Loucy (cell line): ENCODE data around the gene IGF2BP2.

Experiments
- CTCF ChIP-seq: fragments of 200-600 bp; sonication (generic); conservative IDR thresholded peaks from 2 replicates; pipeline ENCODE4 v1.5.1; 2014; ENCODE audit warnings: mild to moderate bottlenecking, antibody characterized with exemption, low read length
- EZH2phosphoT487 ChIP-seq: fragments of 200-600 bp; IDR thresholded peaks from 2 replicates; pipeline ENCODE4 v1.6.1; 2018; ENCODE audit warnings: antibody characterized with exemption, mild to moderate bottlenecking, moderate library complexity, borderline replicate concordance

- TF ChIP-seq CTCF (no peak), EZH2phosphoT487 (no peak)
Observed at GRCh38 chr3:185702262-185703225, 122.3 kb downstream of the IGF2BP2 start.
